G401 (cell line): ENCODE measurements around the gene MYH9. TPM values are rescaled to one million over a fixed set of nuclear protein-coding genes. Genes with fewer than 3 reads are reported as not detected.

Source experiments
- total RNA-seq: library from RNA; depleted of rRNA; stranded (reverse); fragments of >200 nt; shearing (Covaris generic); gene quantifications from 2 replicates; pipeline ENCODE4 v1.2.3, GENCODE V29; 2014; rRNA removed

Gene MYH9
- total RNA-seq, 1 experiment from 2014 or later = 185 TPM

Other genes with a start within 250 kb of the MYH9 start
- not detected in 2 replicates for gene APOL3, start 227.2 kb downstream of the MYH9 start, total RNA-seq
- gene APOL4, start 186.2 kb downstream of the MYH9 start, total RNA-seq = not detected in 2 replicates
- gene APOL2, start 148.4 kb downstream of the MYH9 start, total RNA-seq = 22.8 and 33.5 TPM in 2 replicates
- not detected in 2 replicates for gene APOL1, start 134.8 kb downstream of the MYH9 start, total RNA-seq
- gene TXN2, start 93.7 kb upstream of the MYH9 start, total RNA-seq = 96.4 and 99.4 TPM in 2 replicates
- gene FOXRED2, start 119.1 kb upstream of the MYH9 start, total RNA-seq = 19.3 and 24.9 TPM in 2 replicates
- 455 and 581 TPM in 2 replicates for gene EIF3D, start 141.2 kb upstream of the MYH9 start, total RNA-seq